NCI-H2196 treated with DMSO at 0.1 percent for 48 hours (cell line): Measurements from ENCODE around the gene UBE2G2.

Experiments
- DNase-seq: peaks from one replicate; lab custom pipeline; 2025; ENCODE audit not compliant: unreplicated experiment; lab: John Stamatoyannopoulos, UW

The UBE2G2 gene

DNA sequence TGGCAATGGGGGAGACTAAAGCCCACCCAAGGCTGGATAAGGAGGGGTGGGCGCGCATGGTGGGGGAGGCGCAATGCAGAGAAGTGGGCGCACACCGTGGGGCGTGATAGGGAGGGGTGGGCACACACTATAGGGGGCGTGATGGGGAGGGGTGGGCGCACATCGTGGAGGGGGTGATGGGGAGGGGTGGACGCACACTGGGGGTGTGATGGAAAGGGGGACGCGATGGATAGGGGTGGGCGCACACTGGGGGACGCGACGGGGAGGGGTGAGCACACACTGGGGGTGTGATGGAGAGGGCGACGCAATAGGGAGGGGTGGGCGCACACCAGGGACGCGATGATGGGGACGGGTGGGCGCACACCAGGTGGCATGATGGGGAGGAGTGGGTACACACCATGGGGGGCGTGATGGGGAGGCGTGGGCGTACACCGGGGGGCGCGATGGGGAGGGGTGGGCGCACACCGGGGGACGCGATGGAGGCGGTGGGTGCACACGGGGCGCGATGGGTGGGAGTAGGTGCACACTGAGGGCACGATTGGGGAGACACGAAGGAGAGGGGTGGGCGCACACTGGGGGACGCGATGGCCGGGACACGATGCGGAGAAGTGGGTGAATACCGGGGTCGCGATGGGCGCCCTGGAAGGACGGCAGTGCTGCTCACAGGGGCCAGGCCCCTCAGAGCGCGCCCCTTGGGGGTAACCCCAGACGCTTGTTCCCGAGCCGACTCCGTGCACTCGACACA is 15.3 kb upstream of the UBE2G2 start:
- DNase-seq = no peak

DNA sequence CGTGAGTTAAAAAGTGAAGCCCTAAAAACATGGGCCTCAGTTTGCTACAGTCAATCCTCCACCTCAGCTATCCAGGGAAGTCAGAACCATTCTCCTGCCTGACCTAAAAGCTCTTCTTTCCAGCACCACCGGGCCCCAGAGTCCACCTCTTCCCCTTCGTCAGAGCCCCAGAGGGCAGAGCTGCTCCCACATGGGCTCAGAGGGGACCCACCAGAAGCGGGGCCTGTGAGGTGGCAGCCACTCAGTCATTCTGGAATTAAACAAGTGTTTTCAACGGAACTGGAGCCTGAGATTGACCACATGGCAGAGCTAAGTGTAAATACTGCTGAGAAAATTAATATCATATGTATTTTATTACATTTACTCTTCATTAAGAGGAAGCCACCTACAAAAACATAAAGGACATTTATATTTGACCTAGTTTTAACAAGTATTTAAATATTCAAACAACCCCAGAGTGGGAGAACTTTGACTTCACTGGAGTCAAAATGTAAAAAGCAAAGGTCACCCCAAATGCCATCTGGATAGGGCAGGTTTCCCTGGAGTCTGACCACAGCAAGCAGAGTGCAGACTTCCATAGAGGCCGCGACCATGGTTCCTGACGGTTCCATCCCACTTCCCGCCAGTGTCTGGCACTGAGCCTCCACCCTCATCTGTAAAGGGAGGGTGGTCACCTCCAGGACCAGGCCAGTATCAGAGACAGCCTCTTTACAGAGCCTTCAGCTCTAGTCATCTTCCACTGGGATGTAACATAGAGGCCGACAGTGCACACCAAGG is 14.4 kb upstream of the UBE2G2 start:
- DNase-seq = no peak

- no peak for DNase-seq
These were observed 13.6 kb upstream of the UBE2G2 start for GRCh38 chr21:44815225-44815624.

- DNase-seq = no peak
These were observed 12.9 kb upstream of the UBE2G2 start for GRCh38 chr21:44814498-44815023.

DNA sequence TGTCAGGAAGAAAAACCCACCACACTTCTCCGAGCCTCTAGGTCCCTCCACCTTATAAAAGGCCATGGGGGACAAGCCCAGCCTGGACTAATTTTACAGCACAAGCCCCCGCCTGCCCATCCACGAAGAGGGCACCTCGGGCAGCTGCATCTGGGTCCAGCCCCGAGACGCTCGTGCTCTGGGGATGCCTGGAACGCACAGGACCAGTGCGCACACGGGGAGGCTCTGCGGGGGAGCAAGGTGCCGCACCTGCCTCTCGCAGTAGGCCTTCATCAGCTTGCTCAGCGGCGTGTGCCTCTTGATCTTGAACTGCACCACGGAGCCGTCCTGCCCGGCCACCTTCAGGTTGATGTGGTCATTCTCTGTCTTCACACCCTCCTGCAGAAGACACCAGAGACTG is 12.1 kb upstream of the UBE2G2 start:
- no peak for DNase-seq

GRCh38 chr21:44813149-44813548 is 11.5 kb upstream of the UBE2G2 start:
- DNase-seq = no peak

DNA sequence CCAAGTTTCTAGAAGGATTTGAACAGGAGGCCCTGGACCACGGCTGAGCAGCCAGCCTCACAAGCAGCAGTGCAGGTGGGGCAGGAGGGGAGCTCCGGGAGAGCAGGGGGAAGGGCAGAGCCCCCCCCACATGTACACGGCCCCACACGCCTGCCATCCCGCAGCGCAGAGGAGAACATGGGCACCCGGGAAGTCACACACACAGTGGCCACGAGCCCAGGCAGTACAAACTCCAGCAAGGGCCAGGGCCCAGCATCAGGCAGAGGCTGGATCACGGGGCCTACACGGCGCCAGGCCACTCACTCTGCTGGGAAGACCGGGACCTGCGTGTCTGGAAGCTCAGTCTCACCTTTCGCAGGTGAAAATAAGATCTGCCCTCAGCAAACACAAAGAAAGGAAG is 11.0 kb upstream of the UBE2G2 start:
- no peak for DNase-seq

DNA sequence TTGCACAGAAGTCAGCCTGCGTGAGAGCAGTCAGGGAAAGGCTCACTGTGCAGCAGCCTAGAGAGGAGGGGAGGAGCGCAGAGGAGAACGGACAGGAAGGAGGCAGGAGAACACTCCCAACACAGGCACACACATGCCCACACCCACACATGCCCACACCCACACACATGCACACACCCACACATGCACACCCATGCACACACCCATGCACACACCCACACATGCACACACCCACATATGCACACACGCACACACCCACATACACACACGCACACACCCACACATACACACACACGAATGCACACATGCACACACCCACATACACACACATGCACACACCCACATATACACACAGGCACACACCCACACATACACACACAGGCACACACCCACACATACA is 9.2 kb upstream of the UBE2G2 start:
- DNase-seq = no peak

DNA sequence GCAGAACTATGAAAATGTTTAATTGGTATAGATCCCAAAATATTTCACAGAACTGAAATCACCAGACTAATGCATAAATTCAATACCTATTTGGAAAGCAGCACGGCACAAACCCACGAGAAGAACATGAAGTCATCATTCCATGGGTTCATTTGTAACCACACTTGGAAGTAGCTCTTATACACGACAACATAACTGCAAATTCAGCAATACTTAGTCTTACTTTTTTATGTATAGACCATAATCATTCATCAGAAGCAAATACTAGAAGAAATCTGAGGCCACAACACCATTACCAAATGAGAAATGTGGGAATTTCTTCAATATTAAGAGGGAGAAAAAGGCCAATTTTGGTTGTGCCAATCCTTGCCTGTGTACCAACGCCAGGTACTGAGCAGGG is 4.2 kb upstream of the UBE2G2 start:
- no peak for DNase-seq

DNA sequence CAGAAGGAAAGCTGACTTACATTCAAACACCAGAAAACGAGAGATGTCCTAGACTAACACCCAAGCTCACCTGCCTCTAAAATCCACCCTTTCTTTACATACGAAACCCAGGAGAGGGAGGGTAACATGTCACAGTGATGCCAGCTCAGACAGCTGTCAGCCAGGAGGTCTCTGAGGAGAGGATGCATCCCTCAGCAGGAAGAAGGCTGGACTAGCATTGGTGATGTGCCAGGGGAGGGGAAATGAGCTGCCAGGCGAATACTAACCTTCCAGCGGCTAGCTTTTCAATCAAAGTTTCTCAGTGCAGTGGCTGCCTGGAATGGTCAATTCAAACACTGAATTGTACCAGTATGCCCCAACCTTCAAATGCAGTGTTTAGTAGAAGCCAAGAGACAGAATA is 3.6 kb upstream of the UBE2G2 start:
- DNase-seq = no peak

- no peak for DNase-seq
These were observed 3.1 kb upstream of the UBE2G2 start for GRCh38 chr21:44804762-44805161.

GRCh38 chr21:44803651-44804050 is 2.0 kb upstream of the UBE2G2 start:
- DNase-seq = no peak

DNA sequence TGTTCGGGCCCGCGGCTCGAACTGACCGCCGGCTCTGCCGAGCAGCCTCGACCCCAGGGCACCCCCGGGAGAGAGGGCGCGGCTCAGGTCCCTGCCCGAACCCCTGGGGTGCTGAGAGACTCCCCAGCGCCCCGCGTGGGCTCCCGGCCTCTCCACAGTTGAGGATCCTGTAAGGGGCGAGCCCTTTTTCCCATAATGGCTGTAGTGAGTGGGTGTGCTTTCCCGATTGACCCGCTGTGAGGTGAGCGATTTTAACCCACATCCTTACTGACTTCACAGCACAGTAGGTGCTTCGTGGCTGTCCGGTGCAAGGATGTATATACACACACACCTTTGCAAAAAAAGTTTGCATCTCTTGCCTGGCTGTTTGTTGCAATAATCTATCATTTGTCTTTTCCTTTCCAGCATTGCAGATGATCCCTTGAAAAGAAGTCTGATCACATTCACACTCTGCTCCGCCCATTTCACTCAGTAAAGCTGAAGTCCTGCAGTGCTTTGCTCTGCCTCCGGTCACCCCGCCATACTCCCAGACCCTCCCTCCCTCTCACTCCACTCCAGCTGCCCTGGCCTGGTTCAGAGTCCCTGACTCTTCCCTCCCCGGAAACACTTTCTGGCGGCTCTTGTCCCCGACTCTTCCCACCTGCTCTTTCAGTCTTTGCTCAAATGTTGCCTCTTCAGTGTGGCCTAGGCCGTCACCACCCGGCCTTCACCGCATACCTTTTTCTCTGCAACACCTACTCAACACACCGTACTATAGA is 955 bp upstream of the UBE2G2 start:
- no peak for DNase-seq

- no peak for DNase-seq
These were observed 601 bp downstream of the UBE2G2 start for GRCh38 chr21:44800971-44801467.

GRCh38 chr21:44800103-44800502 is 1.5 kb downstream of the UBE2G2 start:
- no peak for DNase-seq

GRCh38 chr21:44799646-44800045 is 2.0 kb downstream of the UBE2G2 start:
- no peak for DNase-seq

DNA sequence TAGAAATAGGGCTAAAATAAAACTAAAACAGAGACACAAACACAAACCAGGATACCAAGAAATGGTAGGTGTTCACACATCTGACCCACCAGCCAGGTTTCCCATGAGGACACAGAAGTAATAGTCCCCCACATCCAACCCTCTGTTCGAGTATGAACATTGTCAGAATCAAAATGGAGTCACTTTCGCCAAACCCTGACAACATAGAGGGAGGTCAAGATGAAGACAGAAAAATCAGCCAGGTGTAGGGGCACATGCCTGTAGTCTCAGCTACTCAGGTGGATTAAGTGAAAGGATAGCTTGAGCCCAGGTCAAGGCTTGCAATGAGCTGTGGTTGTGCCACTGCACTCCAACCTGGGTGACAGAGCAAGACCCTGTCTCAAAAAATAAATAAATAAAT is 3.8 kb downstream of the UBE2G2 start:
- no peak for DNase-seq

DNA sequence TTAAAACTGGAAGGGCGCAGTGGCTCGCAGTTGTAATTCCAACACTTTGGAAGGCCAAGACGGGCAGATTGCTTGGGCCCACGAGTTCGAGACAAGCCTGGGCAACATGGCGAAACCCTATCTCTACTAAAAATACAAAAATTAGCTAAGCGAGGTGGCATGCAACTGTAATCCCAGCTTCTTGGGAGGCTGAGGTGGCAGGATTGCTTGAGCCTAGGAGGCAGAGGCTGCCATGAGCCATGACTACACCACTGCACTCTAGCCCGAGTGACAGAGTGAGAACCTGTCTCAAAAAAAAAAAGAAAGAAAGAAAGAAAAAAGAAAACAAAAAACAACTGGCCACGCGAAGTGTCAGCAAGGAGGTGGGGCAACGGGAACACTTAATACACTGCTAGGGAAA is 6.3 kb downstream of the UBE2G2 start:
- DNase-seq = no peak

- no peak for DNase-seq
These were observed 7.8 kb downstream of the UBE2G2 start for GRCh38 chr21:44793592-44794374.

DNA sequence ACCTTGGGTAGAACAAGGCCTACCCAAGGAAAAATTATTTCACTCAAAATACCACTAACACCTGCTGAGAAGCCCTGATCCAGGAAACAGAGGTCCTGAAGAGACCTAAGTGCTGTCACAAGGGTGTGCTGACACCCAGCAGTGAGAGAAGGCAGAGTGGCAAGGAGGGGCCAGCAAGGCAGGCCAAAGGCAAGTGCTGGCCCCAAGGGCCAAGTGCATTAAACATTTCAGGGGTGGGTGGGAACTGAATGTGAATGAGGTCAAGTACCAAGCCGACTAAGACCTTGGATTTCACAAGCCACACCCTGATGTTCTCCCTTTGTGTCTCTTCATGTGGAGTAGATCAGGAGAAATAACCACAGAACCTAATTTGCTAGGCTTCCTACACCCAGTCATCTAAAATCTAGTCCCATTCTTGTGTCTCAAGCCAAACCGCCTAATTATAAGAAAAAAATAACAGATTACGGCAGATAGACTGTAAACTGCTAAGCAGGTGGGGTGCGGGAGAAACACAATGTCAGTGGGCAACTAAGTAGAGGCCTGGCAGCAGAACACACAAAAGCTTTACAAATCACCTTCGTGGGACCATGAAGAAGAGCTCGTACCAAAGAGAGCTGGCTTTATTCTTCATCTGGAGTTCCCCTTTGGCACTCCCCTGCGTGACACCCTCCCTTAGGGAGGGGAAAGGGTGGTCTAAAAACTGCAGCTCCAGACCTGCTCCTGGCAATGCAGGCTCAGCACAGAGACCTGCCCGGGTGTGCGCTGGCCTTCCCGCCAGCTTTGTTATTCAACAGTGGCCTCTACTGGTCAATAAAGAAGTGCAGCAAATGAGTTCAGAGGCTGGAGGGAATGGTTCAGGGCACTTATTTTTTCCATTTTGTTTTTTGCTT is 8.7 kb downstream of the UBE2G2 start:
- DNase-seq = peak; percentile 24
